T-helper 2 cell treated with Interferon-gamma antibody and Interleukin-4, amounts not matched to agents 5 μg/mL and 100 μg/mL, for 36 hours (primary cell): ENCODE measurements around the gene IL1R1.
"Not testable (repeated sequence)": the region's sequence is repeated elsewhere in the genome, so short reads cannot be mapped to it uniquely, and the experiment has no call there.

Experiments used
- DNase-seq: peaks from one replicate; pipeline ENCODE4 v3.0.0; 2021; ENCODE audit warnings: low spot score
- H3K27ac Mint-ChIP-seq: one replicate; pipeline ENCODE4 v1.8.0; 2021; ENCODE audit warnings: mild to moderate bottlenecking, mixed read lengths
- H3K27me3 Mint-ChIP-seq: one replicate; pipeline ENCODE4 v1.8.0; 2021; ENCODE audit warnings: low read depth, mixed read lengths
- H3K36me3 Mint-ChIP-seq: one replicate; pipeline ENCODE4 v1.8.0; 2021; ENCODE audit warnings: low read depth, mixed read lengths
- H3K4me1 Mint-ChIP-seq: one replicate; pipeline ENCODE4 v1.8.0; 2021; ENCODE audit warnings: low read depth, mixed read lengths
- H3K4me3 Mint-ChIP-seq: one replicate; pipeline ENCODE4 v1.8.0; 2022; ENCODE audit warnings: mild to moderate bottlenecking, moderate library complexity, mixed read lengths
- H3K9me3 Mint-ChIP-seq: one replicate; pipeline ENCODE4 v1.8.0; 2021; ENCODE audit warnings: mixed read lengths

Gene IL1R1

GRCh38 chr2:102117472-102117858, 25.1 kb upstream of the IL1R1 start:
- H3K36me3 Mint-ChIP-seq, result no peaks in the 10 kb centered on the region
- no peak overlapping the region for H3K4me3 Mint-ChIP-seq
- H3K27me3 Mint-ChIP-seq, result peaks cover 37% of the 10 kb centered on the region
- no peaks in the 10 kb centered on the region for H3K9me3 Mint-ChIP-seq
- DNase-seq, result no peak
- H3K4me1 Mint-ChIP-seq, result peaks cover 7% of the 10 kb centered on the region
- no peak overlapping the region for H3K27ac Mint-ChIP-seq

DNA sequence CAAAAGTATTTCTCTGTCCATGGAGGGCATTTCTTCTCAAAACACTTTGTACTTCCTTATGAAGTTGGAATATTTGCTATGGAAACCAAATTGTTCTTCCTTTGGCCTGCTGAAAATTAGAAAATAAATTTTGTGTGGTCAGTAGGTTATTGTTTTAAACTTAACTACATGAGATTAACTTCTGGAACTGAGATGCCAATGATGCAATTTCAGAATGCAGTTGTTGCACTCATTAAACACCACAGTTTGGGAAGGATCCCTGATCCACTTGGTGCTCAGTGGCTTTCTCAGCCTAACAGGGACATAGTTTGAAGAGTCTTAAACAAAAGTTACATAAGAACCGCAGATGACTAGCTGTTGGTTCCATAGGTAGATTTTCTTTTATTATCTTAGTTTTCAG, 23.3 kb upstream of the IL1R1 start:
- Mint-ChIP-seq H3K27me3 (peaks cover 36% of the 10 kb centered on the region), H3K9me3 (no peaks in the 10 kb centered on the region), H3K27ac (no peak overlapping the region), H3K36me3 (no peaks in the 10 kb centered on the region), H3K4me3 (no peak overlapping the region), H3K4me1 (peaks cover 6% of the 10 kb centered on the region)
- DNase-seq, result no peak

DNA sequence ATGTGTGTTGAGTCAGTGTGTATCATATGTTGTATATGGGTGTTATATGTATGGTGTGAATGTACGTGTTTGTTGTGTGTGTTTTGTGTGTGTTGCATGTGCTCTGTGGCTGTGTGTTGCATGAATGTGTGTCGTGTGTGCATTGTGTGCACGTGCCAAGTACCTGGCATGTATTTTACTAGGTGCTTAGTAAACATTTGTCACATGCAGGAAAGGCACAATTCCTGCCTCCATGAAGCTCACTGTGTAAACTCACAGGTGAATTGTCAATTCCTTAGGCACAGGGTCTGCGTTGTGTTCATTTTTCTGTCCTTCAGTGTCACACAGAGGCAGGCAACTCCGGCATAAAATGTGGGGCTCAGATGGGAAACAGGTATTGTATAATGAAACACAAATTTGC, 22.3 kb upstream of the IL1R1 start:
- no peak overlapping the region for H3K4me3 Mint-ChIP-seq
- peaks cover 28% of the 10 kb centered on the region for H3K27me3 Mint-ChIP-seq
- DNase-seq, result no peak
- H3K27ac Mint-ChIP-seq, result no peak overlapping the region
- H3K36me3 Mint-ChIP-seq, result no peaks in the 10 kb centered on the region
- H3K4me1 Mint-ChIP-seq, result no peaks in the 10 kb centered on the region
- no peaks in the 10 kb centered on the region for H3K9me3 Mint-ChIP-seq

- Mint-ChIP-seq H3K4me3 (no peak overlapping the region), H3K27me3 (peaks cover 23% of the 10 kb centered on the region), H3K9me3 (no peaks in the 10 kb centered on the region), H3K36me3 (no peaks in the 10 kb centered on the region), H3K27ac (no peak overlapping the region), H3K4me1 (no peaks in the 10 kb centered on the region)
- DNase-seq, result no peak
These were observed 21.8 kb upstream of the IL1R1 start for GRCh38 chr2:102120701-102121159.

GRCh38 chr2:102122115-102122514, 20.4 kb upstream of the IL1R1 start:
- DNase-seq, result no peak
- H3K36me3 Mint-ChIP-seq, result no peaks in the 10 kb centered on the region
- peaks cover 12% of the 10 kb centered on the region for H3K27me3 Mint-ChIP-seq

DNA sequence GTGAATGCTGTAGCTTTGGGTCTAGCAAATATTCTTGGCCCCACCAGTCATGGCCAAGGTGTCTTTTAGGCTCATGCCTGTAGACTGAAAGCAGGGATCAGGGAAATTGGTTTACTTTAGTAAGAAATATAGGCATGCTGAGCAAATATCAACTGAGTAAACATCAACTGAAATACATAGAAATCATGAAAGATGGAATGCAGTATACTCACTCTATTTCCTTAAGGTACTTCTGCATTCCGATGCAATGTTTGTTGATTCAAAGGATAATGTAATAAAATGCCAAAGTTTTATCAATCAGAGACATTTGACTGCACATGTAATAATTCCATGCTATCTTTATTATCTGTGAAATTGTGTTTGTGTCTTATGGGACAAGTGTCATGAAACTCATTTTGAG, 19.6 kb upstream of the IL1R1 start:
- peaks cover 2% of the 10 kb centered on the region for H3K4me1 Mint-ChIP-seq
- peaks cover 12% of the 10 kb centered on the region for H3K27me3 Mint-ChIP-seq
- H3K27ac Mint-ChIP-seq, result no peak overlapping the region
- no peak for DNase-seq
- no peaks in the 10 kb centered on the region for H3K9me3 Mint-ChIP-seq
- H3K4me3 Mint-ChIP-seq, result no peak overlapping the region
- H3K36me3 Mint-ChIP-seq, result no peaks in the 10 kb centered on the region

More at GRCh38 chr2:102122115-102122514, 20.4 kb upstream of the IL1R1 start:
- no peaks in the 10 kb centered on the region for H3K9me3 Mint-ChIP-seq
- no peak overlapping the region for H3K27ac Mint-ChIP-seq
- H3K4me3 Mint-ChIP-seq, result no peak overlapping the region
- no peaks in the 10 kb centered on the region for H3K4me1 Mint-ChIP-seq

DNA sequence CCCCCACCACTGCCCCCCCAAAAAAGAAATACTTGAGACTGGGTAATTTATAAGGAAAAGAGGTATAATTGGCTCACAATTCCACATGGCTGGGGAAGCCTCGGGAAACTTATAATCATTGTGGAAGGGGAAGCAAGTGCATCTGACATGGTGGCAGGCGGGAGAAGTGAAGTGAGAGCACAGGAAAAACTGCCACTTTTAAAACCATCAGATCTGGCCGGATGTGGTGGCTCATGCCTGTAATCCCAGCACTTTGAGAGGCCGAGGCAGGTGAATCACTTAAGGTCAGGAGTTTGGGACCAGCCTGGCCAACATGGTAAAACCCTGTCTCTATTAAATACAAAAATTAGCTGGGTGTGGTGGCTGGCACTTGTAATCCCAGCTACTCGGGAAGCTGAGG, 18.1 kb upstream of the IL1R1 start:
- not testable (repeated sequence) for H3K36me3 Mint-ChIP-seq, DNase-seq, H3K4me3 Mint-ChIP-seq, H3K9me3 Mint-ChIP-seq, H3K4me1 Mint-ChIP-seq, H3K27ac Mint-ChIP-seq
- H3K27me3 Mint-ChIP-seq, result peaks cover 11% of the 10 kb centered on the region

DNA sequence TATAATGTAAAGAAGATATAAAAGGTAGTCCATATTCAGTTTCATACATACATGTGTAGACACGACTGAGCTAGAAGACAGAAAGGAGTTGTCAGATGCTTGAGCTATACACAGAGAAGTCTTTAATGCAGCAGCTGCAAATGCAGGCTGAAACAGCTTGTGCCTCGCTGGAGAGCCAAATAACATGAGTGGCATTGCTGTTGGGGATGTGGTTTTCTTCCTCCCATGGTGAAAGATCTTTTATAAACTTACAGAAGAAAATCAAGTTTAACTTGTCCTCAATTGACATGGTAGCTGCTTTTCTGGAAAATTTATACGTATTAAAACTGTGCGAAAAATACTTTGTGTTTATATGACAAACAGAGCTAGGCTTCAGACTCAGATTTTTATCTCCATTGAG, 16.4 kb upstream of the IL1R1 start:
- no peak overlapping the region for H3K4me3 Mint-ChIP-seq
- H3K4me1 Mint-ChIP-seq, result peaks cover 2% of the 10 kb centered on the region

DNA sequence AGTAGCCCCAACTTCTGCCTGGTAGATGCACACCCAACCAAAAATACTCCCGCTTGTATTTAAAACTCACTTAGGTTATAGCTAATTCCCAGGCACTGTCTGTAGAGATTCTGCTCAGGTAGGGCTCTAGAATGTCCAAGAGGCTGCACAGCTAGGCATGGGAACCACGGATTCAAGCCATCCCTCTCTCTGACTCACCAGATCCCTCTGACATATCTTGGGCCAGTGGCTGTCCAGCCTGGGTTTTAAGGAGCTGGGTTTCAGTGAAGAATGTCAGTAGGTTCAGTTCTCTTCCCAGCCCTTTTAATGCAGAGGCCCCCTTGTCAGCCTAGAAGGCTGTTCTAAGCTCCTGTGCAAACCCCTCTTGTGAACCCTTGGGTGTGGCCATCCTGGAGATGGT, 15.9 kb upstream of the IL1R1 start:
- peaks cover 7% of the 10 kb centered on the region for H3K9me3 Mint-ChIP-seq
- H3K4me3 Mint-ChIP-seq, result no peak overlapping the region
- H3K36me3 Mint-ChIP-seq, result no peaks in the 10 kb centered on the region
- H3K4me1 Mint-ChIP-seq, result peaks cover 2% of the 10 kb centered on the region
- H3K27ac Mint-ChIP-seq, result no peak overlapping the region
- H3K27me3 Mint-ChIP-seq, result peaks cover 4% of the 10 kb centered on the region
- no peak for DNase-seq

More for the DNA sequence above, 16.4 kb upstream of the IL1R1 start:
- H3K27ac Mint-ChIP-seq, result no peak overlapping the region
- H3K27me3 Mint-ChIP-seq, result peaks cover 4% of the 10 kb centered on the region
- H3K36me3 Mint-ChIP-seq, result no peaks in the 10 kb centered on the region
- no peak for DNase-seq
- peaks cover 2% of the 10 kb centered on the region for H3K9me3 Mint-ChIP-seq

GRCh38 chr2:102129082-102129481, 13.5 kb upstream of the IL1R1 start:
- Mint-ChIP-seq H3K9me3 (peaks cover 11% of the 10 kb centered on the region), H3K36me3 (no peaks in the 10 kb centered on the region), H3K27ac (no peak overlapping the region), H3K4me1 (peaks cover 2% of the 10 kb centered on the region), H3K27me3 (peaks cover 13% of the 10 kb centered on the region), H3K4me3 (no peak overlapping the region)
- no peak for DNase-seq

DNA sequence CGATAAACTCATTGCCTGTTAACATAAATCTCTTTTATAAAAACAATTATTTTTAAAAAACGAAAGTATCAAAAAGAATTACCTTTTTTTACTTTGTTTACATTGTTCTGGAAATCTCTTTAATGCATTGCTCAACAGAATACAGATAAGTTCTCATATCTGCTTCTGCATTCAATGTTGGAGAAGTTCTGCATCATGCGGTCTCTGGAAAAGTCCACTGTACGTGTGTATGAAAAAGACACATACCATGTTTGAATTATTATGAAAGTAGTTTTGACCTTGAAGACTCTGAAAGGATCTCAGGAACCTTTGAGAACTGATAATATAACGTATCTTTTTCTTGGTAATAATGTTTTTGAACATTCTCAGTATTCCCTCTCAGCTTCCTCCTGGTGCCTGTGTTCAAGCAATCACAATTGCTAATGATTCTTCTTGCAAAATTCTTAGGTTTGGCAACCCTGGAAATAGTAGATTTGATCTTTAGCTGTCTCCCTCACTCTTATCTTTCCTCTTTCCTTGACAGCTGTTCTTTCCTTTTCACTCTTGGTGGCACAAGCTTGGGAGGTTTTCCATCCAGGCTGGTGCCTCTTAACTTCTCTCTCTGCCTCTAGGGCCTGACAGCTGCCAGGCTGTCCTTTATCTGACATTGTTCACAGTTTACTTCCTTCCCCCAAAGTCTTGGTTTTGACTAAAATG, 12.4 kb upstream of the IL1R1 start:
- H3K36me3 Mint-ChIP-seq, result no peaks in the 10 kb centered on the region
- H3K27ac Mint-ChIP-seq, result no peak overlapping the region
- H3K27me3 Mint-ChIP-seq, result peaks cover 14% of the 10 kb centered on the region
- no peak for DNase-seq
- H3K9me3 Mint-ChIP-seq, result peaks cover 11% of the 10 kb centered on the region
- H3K4me1 Mint-ChIP-seq, result peaks cover 2% of the 10 kb centered on the region
- H3K4me3 Mint-ChIP-seq, result no peak overlapping the region

- Mint-ChIP-seq H3K4me1 (peaks cover 2% of the 10 kb centered on the region), H3K27me3 (peaks cover 14% of the 10 kb centered on the region), H3K27ac (no peak overlapping the region), H3K9me3 (peaks cover 11% of the 10 kb centered on the region), H3K4me3 (no peak overlapping the region), H3K36me3 (no peaks in the 10 kb centered on the region)
- DNase-seq, result no peak
These were observed 11.9 kb upstream of the IL1R1 start for GRCh38 chr2:102130647-102130991.

DNA sequence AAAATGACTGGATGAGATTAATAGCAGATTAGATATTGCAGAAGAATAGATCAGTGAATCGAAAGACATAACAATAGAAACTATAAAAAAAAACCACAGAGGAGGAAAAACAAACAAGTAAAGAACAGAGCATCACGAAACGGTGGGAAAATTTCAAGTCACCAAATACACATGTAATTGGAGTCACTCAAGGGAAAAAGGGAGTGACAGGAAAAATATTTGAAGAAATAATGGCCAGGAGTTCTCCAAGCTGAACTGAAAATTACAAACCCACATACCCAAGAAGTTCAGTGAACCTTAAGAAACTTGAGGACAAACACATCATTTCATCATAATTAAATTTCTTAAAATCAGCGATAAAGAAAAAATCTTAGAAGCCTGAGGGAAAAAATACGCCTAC, 11.0 kb upstream of the IL1R1 start:
- no peak overlapping the region for H3K4me3 Mint-ChIP-seq
- peaks cover 12% of the 10 kb centered on the region for H3K9me3 Mint-ChIP-seq
- H3K27ac Mint-ChIP-seq, result no peak overlapping the region
- H3K36me3 Mint-ChIP-seq, result no peaks in the 10 kb centered on the region
- H3K4me1 Mint-ChIP-seq, result peaks cover 2% of the 10 kb centered on the region
- no peak for DNase-seq
- H3K27me3 Mint-ChIP-seq, result peaks cover 14% of the 10 kb centered on the region

GRCh38 chr2:102137138-102137537, 5.4 kb upstream of the IL1R1 start:
- DNase-seq, result peak; percentile 45
- Mint-ChIP-seq H3K27me3 (peaks cover 33% of the 10 kb centered on the region), H3K4me3 (no peak overlapping the region), H3K4me1 (peaks cover 14% of the 10 kb centered on the region), H3K27ac (no peak overlapping the region), H3K9me3 (peaks cover 11% of the 10 kb centered on the region), H3K36me3 (peaks cover 7% of the 10 kb centered on the region)

DNA sequence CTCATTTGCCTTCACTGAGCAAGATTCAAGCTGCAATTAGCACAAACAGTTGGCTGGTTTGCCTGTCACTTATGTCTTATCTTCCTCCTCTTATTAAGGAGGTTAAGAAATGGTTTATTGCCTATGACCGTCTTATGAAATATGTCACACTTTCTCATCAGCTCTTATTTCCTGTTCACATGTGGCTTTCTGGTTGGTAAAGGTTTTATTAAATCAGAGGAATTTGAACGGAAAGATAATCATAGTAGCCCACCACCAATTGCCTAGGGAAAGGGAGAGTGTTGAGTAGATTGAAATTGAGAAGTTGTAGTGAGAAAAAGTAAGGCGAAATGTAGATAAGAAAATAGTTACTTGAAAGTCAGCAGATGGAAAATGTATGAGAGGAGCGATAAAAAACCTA, 4.2 kb upstream of the IL1R1 start:
- Mint-ChIP-seq H3K9me3 (peaks cover 12% of the 10 kb centered on the region), H3K4me1 (peaks cover 18% of the 10 kb centered on the region), H3K36me3 (peaks cover 11% of the 10 kb centered on the region), H3K27me3 (peaks cover 37% of the 10 kb centered on the region), H3K27ac (no peak overlapping the region), H3K4me3 (no peak overlapping the region)
- no peak for DNase-seq
